Measurements from ENCODE around the gene TP53AIP1. TPM values are rescaled to one million over a fixed set of nuclear protein-coding genes. Genes with fewer than 3 reads are reported as not detected.

Gene TP53AIP1
- total RNA-seq, 1 experiment from 2014 or later = not detected

DNA sequence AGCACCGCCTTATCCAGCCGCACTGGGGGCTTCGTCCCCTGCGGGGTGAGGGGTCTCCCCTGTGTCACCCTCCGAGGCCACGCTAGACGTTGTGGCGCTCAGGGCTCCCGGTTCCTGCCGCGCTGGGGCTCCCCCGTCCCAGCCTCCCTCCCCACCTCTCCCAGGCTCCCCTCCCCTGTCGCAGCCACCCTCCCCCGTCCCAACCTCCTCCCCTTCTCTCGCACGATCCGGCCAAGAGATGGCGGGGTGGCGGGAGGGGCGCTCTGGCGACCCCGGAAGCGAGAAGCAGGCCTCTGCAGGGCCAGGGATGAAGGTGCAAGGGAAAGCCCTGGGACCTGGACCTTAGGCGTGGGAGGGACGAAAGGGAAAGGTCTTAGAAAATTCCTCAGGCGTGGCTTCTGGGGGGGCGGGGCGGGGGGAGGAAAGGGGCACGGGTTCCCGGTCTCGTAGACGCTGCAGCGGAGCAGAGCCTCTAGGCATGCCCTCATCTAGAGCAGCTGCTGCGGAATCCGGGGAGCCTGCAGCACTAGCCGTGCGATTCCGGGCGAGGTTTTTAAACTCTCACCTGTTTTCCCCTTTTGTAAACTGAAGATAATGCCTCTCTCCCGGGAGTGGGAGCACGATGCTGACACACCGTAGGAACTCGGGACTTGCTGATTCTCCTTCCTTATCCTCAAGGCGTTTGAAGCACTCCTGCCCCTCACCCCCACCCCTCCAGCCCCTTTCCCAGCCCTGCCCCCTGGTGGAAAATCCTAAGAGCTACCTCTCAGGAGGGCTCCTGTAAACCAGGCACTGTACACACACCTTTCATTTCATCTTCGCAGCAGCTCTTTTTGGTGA, 37.1 kb downstream of the TP53AIP1 start:
- Histone ChIP-seq H2BK5ac (ENCODE audit: insufficient read length, low read length) (no peak overlapping the region), H3K4ac (ENCODE audit: low read depth, low read length) (no peak overlapping the region), H3K79me1 (ENCODE audit: insufficient read depth, low read depth, low read length, poor library complexity, severe bottlenecking) (no peaks in the 10 kb centered on the region), H3K14ac (ENCODE audit: insufficient read depth, low read length) (no peak overlapping the region), H2BK15ac (ENCODE audit: low read depth, low read length) (no peak overlapping the region), H3K79me2 (ENCODE audit: insufficient read depth, low read length) (no peaks in the 10 kb centered on the region), H3K23me2 (ENCODE audit: insufficient read length, low read depth, low read length, poor library complexity, severe bottlenecking) (peaks cover 12% of the 10 kb centered on the region), H2BK20ac (ENCODE audit: low read depth, low read length, poor library complexity, severe bottlenecking) (no peak overlapping the region), H4K91ac (ENCODE audit: insufficient read length, low read depth, low read length) (no peak overlapping the region), H4K8ac (replicated peaks; ENCODE audit: insufficient read length, low read depth, low read length) (no peak overlapping the region), H3K4me1 (ENCODE audit: insufficient read depth, low read length) (peaks cover 2% of the 10 kb centered on the region; the same call in 1 of the 2 replicates), H3K4me2 (ENCODE audit: insufficient read depth, insufficient read length, low read length) (peak overlapping the region; percentile 70), H2BK12ac (ENCODE audit: insufficient read length, low read depth, low read length) (no peak overlapping the region), H3K27me3 (ENCODE audit: insufficient read depth, low read length) (peaks cover 55% of the 10 kb centered on the region), H3K27ac (ENCODE audit: insufficient read length, low read depth, low read length) (no peak overlapping the region), H3K9ac (ENCODE audit: extremely low read depth, insufficient read length, low read length) (no peak overlapping the region), H2BK120ac (ENCODE audit: low read depth, low read length, poor library complexity, severe bottlenecking) (no peak overlapping the region), H3K23ac (ENCODE audit: insufficient read length, low read depth, low read length) (no peak overlapping the region), H3K18ac (ENCODE audit: insufficient read length, low read depth, low read length) (no peak overlapping the region), H3K56ac (ENCODE audit: insufficient read length, low read depth, low read length) (no peak overlapping the region), H4K5ac (ENCODE audit: insufficient read length, low read depth, low read length) (no peak overlapping the region), H3K9me3 (ENCODE audit: control insufficient read depth, low read depth, low read length) (no peaks in the 10 kb centered on the region), H2AFZ (ENCODE audit: low read length) (no peak overlapping the region), H3T11ph (ENCODE audit: low read length) (no peak overlapping the region), H4K20me1 (ENCODE audit: control insufficient read depth, insufficient read depth, insufficient read length) (peaks cover 4% of the 10 kb centered on the region), H2AK5ac (ENCODE audit: insufficient read length, low read length) (no peak overlapping the region)
- H3K4me1 Mint-ChIP-seq = peaks cover 34 to 41% of the 10 kb centered on the region in 2 experiments
- TF ChIP-seq, protein P1, sequence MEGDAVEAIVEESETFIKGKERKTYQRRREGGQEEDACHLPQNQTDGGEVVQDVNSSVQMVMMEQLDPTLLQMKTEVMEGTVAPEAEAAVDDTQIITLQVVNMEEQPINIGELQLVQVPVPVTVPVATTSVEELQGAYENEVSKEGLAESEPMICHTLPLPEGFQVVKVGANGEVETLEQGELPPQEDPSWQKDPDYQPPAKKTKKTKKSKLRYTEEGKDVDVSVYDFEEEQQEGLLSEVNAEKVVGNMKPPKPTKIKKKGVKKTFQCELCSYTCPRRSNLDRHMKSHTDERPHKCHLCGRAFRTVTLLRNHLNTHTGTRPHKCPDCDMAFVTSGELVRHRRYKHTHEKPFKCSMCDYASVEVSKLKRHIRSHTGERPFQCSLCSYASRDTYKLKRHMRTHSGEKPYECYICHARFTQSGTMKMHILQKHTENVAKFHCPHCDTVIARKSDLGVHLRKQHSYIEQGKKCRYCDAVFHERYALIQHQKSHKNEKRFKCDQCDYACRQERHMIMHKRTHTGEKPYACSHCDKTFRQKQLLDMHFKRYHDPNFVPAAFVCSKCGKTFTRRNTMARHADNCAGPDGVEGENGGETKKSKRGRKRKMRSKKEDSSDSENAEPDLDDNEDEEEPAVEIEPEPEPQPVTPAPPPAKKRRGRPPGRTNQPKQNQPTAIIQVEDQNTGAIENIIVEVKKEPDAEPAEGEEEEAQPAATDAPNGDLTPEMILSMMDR (conservative IDR thresholded peaks at IDR 0.05) = peak; percentile 69
- peak; percentile 78 for DNase-seq
- no CpG with 5 or more reads among the region's 45 CpGs for WGBS (ENCODE audit: extremely low coverage, insufficient read length, low lambda C conversion rate)
- peaks cover 97% of the 10 kb centered on the region for H3K27me3 Mint-ChIP-seq (ENCODE audit: low read depth)
- no peaks in the 10 kb centered on the region for H3K36me3 Mint-ChIP-seq (ENCODE audit: insufficient read depth in 1 of 3, low read depth in 3 of 3)
- H3K9me3 Mint-ChIP-seq = peaks cover 0 to 3% of the 10 kb centered on the region in 2 experiments; a peak in 3 of 5 replicates
- peak overlapping the region; percentile 71 to 83 for H3K4me3 Mint-ChIP-seq
- no peak overlapping the region for H3K27ac Mint-ChIP-seq
